Breast epithelium (tissue), 4 donors: ENCODE results near the gene GNPTG. TPM values are rescaled to one million over a fixed set of nuclear protein-coding genes. Genes with fewer than 3 reads are reported as not detected.
A peak's percentile ranks its signal among the peaks of the same experiment; 100 is the strongest.

ENCODE experiments used
- DNase-seq, 2 donors: peaks; one replicate each; pipeline ENCODE4 v3.0.0-alpha.2; 2019; ENCODE audit warnings: low spot score in 2 of 2
- H3K27ac ChIP-seq, 2 donors: fragments of 200-600 bp; sonication (generic) in 1 of 2; one replicate each; pipeline ENCODE4 v1.5.1; 2016 to 2019; ENCODE audit warnings: mild to moderate bottlenecking in 1 of 2
- H3K27me3 ChIP-seq, 2 donors: fragments of 200-600 bp; sonication (generic) in 1 of 2; one replicate each; pipeline versions ENCODE4 v1.5.1 to v1.6.0; 2017 to 2019; ENCODE audit warnings: control low read depth in 1 of 2, mild to moderate bottlenecking in 1 of 2
- H3K36me3 ChIP-seq: fragments of 200-600 bp; one replicate; pipeline ENCODE4 v1.5.1; 2019
- H3K4me1 ChIP-seq, 2 donors: fragments of 200-600 bp; sonication (generic); one replicate each; pipeline ENCODE4 v1.5.1; 2016 to 2019; ENCODE audit warnings: control low read depth in 1 of 2
- H3K4me3 ChIP-seq, 3 donors: fragments of 200-600 bp; sonication (generic); 1 replicate in 2 of 3; 2 replicates in 1 of 3; pipeline ENCODE4 v1.5.1; 2016 to 2019; ENCODE audit warnings: mild to moderate bottlenecking in 3 of 3, moderate library complexity in 2 of 3
- H3K9me3 ChIP-seq, 2 donors: fragments of 200-600 bp; sonication (generic) in 1 of 2; one replicate each; pipeline ENCODE4 v1.5.1; 2016 to 2019; ENCODE audit warnings: control low read depth in 1 of 2
- POLR2A ChIP-seq: fragments of 450-650 bp; IDR thresholded peaks from one replicate; pipeline ENCODE4 v1.6.1; 2016; ENCODE audit warnings: antibody characterized with exemption, mild to moderate bottlenecking, moderate library complexity
- POLR2AphosphoS5 ChIP-seq, 3 donors: sonication (generic); formaldehyde crosslinking; IDR thresholded peaks; one replicate each; pipeline ENCODE4 v1.6.1; 2017; ENCODE audit warnings: antibody characterized with exemption in 3 of 3
- intact Hi-C: fragments of 100-400 bp; cut with DNase I; formaldehyde crosslinking; loops from one replicate; pipeline ENCODE4 v1.15.1; 2023; ENCODE audit warnings: low total_unique reads
- total RNA-seq, 3 donors: library from RNA; depleted of rRNA; stranded (reverse); fragments of >200 nt; gene quantifications; one replicate each; pipeline ENCODE4 v1.1.0, GENCODE V29; 2016
- TF ChIP-seq, protein P1 (sequence below), 3 donors: fragments of 450-650 bp; IDR thresholded peaks; one replicate each; pipeline ENCODE4 v1.5.1; 2016 to 2017; ENCODE audit warnings: antibody characterized with exemption in 3 of 3, mild to moderate bottlenecking in 3 of 3, moderate library complexity in 3 of 3

The GNPTG gene
- total RNA-seq, 3 donors from 2014 or later, result 50.5 to 89.3 (median 58.4) TPM

DNA sequence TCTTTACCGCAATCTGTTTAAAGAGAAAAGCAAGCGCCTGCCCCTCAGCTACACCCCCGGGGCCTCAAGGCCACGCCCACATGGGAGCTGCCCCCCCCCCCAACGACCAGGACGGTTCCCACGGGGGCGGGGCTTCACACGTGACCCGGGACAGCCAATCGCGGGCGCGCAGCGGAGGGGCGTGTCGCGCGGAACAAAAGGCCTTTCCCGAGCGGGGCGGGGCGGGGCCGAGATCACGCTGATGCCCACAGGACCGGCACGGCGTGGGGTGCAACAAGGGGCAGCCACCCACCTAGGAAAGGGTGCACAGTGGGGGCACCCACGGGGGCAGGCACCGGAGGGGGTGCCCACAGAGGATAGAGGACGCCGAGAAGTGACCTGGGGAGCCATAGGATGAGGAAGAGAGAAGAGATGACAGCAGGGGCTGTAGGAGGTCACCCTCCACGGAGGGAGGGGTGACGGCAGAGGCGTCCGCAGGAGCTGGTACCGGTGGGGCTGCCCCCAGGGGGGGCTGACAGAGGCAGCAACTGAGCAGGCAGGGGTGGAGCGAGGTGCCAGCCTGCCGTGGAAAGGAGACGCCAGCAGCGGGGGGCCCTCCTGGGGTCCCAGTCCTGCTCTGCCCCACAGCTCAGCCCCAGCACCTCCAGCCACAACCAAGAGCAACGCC, 56.6 kb downstream of the GNPTG start:
- Histone ChIP-seq H3K4me3 (peak overlapping the region; percentile 40 to 63 (median 48)), H3K27ac (peak overlapping the region; percentile 3 to 48), H3K4me1 (peaks cover under 1 to 6% of the 10 kb centered on the region in 2 donors), H3K36me3 (no peaks in the 10 kb centered on the region), H3K27me3 (no peaks in the 10 kb centered on the region), H3K9me3 (no peaks in the 10 kb centered on the region)
- intact Hi-C loops, result no loop called here
- TF ChIP-seq, protein P1, sequence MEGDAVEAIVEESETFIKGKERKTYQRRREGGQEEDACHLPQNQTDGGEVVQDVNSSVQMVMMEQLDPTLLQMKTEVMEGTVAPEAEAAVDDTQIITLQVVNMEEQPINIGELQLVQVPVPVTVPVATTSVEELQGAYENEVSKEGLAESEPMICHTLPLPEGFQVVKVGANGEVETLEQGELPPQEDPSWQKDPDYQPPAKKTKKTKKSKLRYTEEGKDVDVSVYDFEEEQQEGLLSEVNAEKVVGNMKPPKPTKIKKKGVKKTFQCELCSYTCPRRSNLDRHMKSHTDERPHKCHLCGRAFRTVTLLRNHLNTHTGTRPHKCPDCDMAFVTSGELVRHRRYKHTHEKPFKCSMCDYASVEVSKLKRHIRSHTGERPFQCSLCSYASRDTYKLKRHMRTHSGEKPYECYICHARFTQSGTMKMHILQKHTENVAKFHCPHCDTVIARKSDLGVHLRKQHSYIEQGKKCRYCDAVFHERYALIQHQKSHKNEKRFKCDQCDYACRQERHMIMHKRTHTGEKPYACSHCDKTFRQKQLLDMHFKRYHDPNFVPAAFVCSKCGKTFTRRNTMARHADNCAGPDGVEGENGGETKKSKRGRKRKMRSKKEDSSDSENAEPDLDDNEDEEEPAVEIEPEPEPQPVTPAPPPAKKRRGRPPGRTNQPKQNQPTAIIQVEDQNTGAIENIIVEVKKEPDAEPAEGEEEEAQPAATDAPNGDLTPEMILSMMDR (IDR thresholded peaks at IDR 0.05), result no peak
- TF ChIP-seq POLR2AphosphoS5 (IDR thresholded peaks at IDR 0.05), result peak in 2 of 3 donors; percentile 33 to 47
- DNase-seq, result peak; percentile 85 to 95

DNA sequence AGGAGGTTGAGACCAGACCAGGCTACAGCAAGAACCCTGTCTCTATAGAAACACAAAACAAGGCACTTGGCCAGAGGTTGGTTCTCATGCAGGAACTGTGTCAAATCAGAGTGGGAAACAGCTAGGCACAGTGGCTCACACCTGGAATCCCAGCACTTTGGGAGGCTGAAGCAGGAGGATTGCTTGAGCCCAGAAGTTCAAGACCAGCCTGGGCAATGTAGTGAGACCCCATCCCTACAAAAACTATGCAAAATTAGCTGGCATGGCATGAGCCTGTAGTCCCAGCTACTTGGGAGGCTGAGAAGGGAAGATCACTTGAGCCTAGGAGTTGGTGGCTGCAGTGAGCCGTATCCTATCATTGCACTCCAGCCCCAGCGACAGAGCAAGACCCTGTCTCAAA, 61.1 kb downstream of the GNPTG start:
- no peaks in the 10 kb centered on the region for H3K27me3 ChIP-seq
- H3K4me3 ChIP-seq, result peak overlapping the region in 1 of 3 donors; percentile 13
- H3K27ac ChIP-seq, result no peak overlapping the region
- H3K9me3 ChIP-seq, result no peaks in the 10 kb centered on the region
- H3K4me1 ChIP-seq, result peaks cover 5 to 6% of the 10 kb centered on the region in 2 donors
- H3K36me3 ChIP-seq, result no peaks in the 10 kb centered on the region
- TF ChIP-seq POLR2A (no peak), POLR2AphosphoS5 (IDR thresholded peaks at IDR 0.05) (no peak)
- TF ChIP-seq, protein P1 (IDR thresholded peaks at IDR 0.05), result no peak
- DNase-seq, result no peak
- intact Hi-C loops, result loop anchor here (10.0 kb wide), 2 partner anchors 98 to 122 kb away; partner anchors contain the start of gene TMEM204

Other genes starting within 250 kb of the GNPTG start
- gene CACNA1H, start 198.8 kb upstream of the GNPTG start, total RNA-seq, result 1 to 10 TPM; 1.6 to 2.5 (median 2.2) TPM
- gene TPSG1, start 126.7 kb upstream of the GNPTG start, total RNA-seq, result 1 to 10 TPM in 1 of 3 donors, under 1 TPM in 1, not detected in 1; 0.73 to 1.8 TPM
- gene TPSB2, start 121.7 kb upstream of the GNPTG start, total RNA-seq, result 100 to 1,000 TPM in 1 of 3 donors, 10 to 100 TPM in 1, 1 to 10 TPM in 1; 5.6 to 195 (median 22.4) TPM
- gene TPSAB1, start 111.2 kb upstream of the GNPTG start, total RNA-seq, result 100 to 1,000 TPM in 1 of 3 donors, 10 to 100 TPM in 1, 1 to 10 TPM in 1; 5.9 to 156 (median 19.8) TPM
- gene TPSD1, start 95.9 kb upstream of the GNPTG start, total RNA-seq, result 1 to 10 TPM; 1.6 to 5.9 (median 2.0) TPM
- gene UBE2I, start 42.3 kb upstream of the GNPTG start, total RNA-seq, result 10 to 100 TPM; 52.5 to 67.8 (median 62.2) TPM
- gene BAIAP3, start 18.3 kb upstream of the GNPTG start, total RNA-seq, result 1 to 10 TPM; 2.7 to 8.2 (median 7.3) TPM
- 10 to 100 TPM; 54.4 to 72.3 (median 59.6) TPM for gene TSR3, start 53 bp upstream of the GNPTG start, total RNA-seq
- gene UNKL, start 62.8 kb downstream of the GNPTG start, total RNA-seq, result 10 to 100 TPM; 18.6 to 28.5 (median 27.5) TPM
- gene UQCC4, start 68.8 kb downstream of the GNPTG start, total RNA-seq, result 10 to 100 TPM; 10.4 to 18.7 (median 14.6) TPM
- gene PERCC1, start 79.1 kb downstream of the GNPTG start, total RNA-seq, result not detected
- 1 to 10 TPM in 1 of 3 donors, under 1 TPM in 2; 0.48 to 1.2 (median 0.98) TPM for gene CCDC154, start 92.6 kb downstream of the GNPTG start, total RNA-seq
- 10 to 100 TPM; 52.2 to 72.3 (median 71.4) TPM for gene CLCN7, start 123.1 kb downstream of the GNPTG start, total RNA-seq
- not detected for gene PTX4, start 137.0 kb downstream of the GNPTG start, total RNA-seq
- gene TELO2, start 141.4 kb downstream of the GNPTG start, total RNA-seq, result 10 to 100 TPM; 15.2 to 27.5 (median 23.9) TPM
- 10 to 100 TPM; 27.8 to 37.0 (median 34.1) TPM for gene TMEM204, start 181.7 kb downstream of the GNPTG start, total RNA-seq